Endothelial cell of umbilical vein (primary cell): ENCODE measurements around the gene OR9Q1. TPM values are rescaled to one million over a fixed set of nuclear protein-coding genes. Genes with fewer than 3 reads are reported as not detected.

ENCODE experiments used
- BruUV-seq: library from RNA; stranded (reverse); fragments of 400-500 nt; replicated peaks from 2 replicates; lab custom pipeline; 2021; lab: Mats Ljungman, UMichigan
- CTCF ChIA-PET: fragments of 300-600, 350-600 bp; sonication (Branson Sonifier 250); formaldehyde crosslinking; loops from one replicate; lab custom pipeline; 2021; ENCODE audit warnings: antibody characterized with exemption, inconsistent platforms; lab: Charles Lee
- POLR2A ChIA-PET: fragments of 300-600, 350-600 bp; sonication (Branson Sonifier 250); formaldehyde crosslinking; loops from one replicate; lab custom pipeline; 2021; ENCODE audit warnings: antibody characterized with exemption, inconsistent platforms; lab: Charles Lee
- DNase-seq: peaks from one replicate; pipeline ENCODE4 v3.0.0-alpha.2; 2011; ENCODE audit warnings: low read depth, low spot score
- FAIRE-seq: peaks from 2 replicates; lab custom pipeline; 2011; peaks lifted over from hg19 to GRCh38; lab: Jason Lieb, UNC
- H2AFZ ChIP-seq: 2 replicates; pipeline ENCODE4 v1.6.0; 2012; ENCODE audit warnings: low read depth, low read length, control low read depth, inconsistent platforms
- H3K27ac ChIP-seq: 2 replicates; pipeline ENCODE4 v1.5.1; 2011; ENCODE audit warnings: low read depth, mild to moderate bottlenecking, control low read depth, low read length, moderate library complexity; ENCODE audit not compliant: insufficient read depth
- H3K27me3 ChIP-seq, 2 experiments: 2 replicates each; pipeline versions ENCODE4 v1.6.0 to v1.6.1; 2011; ENCODE audit warnings: low read length in 2 of 2, mixed read lengths in 1 of 2; ENCODE audit not compliant: control insufficient read depth in 2 of 2, insufficient read depth in 2 of 2
- H3K36me3 ChIP-seq, 2 experiments: 2 replicates in 1 of 2; 3 replicates in 1 of 2; pipeline ENCODE4 v1.5.1; 2011; ENCODE audit warnings: low read length in 2 of 2, mild to moderate bottlenecking in 1 of 2, moderate library complexity in 1 of 2; ENCODE audit not compliant: control insufficient read depth in 2 of 2, insufficient read depth in 2 of 2; ENCODE audit errors: extremely low read depth in 1 of 2
- H3K4me1 ChIP-seq: 3 replicates; pipeline ENCODE4 v1.5.1; 2011; ENCODE audit warnings: mild to moderate bottlenecking, low read length; ENCODE audit not compliant: control insufficient read depth, insufficient read depth; ENCODE audit errors: extremely low read depth
- H3K4me2 ChIP-seq: 2 replicates; pipeline ENCODE4 v1.6.1; 2011; ENCODE audit warnings: low read length, control low read depth, mixed read lengths; ENCODE audit not compliant: insufficient read depth
- H3K4me3 ChIP-seq, 3 experiments: fragments of 200-600 bp in 1 of 3; sonication (generic), shearing (Covaris generic) in 1 of 3; replicated peaks in 1 of 3; 2 replicates each; pipeline ENCODE4 v1.5.1; 2011 to 2016; ENCODE audit warnings: control low read depth in 3 of 3, low read length in 3 of 3, mild to moderate bottlenecking in 2 of 3, inconsistent platforms in 1 of 3, low read depth in 1 of 3, moderate library complexity in 1 of 3; ENCODE audit not compliant: insufficient read depth in 1 of 3
- H3K79me2 ChIP-seq: 2 replicates; pipeline ENCODE4 v1.6.0; 2012; ENCODE audit warnings: low read length, inconsistent platforms; ENCODE audit not compliant: control insufficient read depth, insufficient read depth
- H3K9ac ChIP-seq: replicated peaks from 2 replicates; pipeline ENCODE3; 2011; ENCODE audit warnings: low read length, control low read depth; ENCODE audit not compliant: insufficient read depth; ENCODE audit errors: extremely low read depth
- H3K9me1 ChIP-seq: replicated peaks from 3 replicates; pipeline ENCODE4 v1.6.0; 2011; ENCODE audit warnings: mild to moderate bottlenecking, low read length; ENCODE audit not compliant: control insufficient read depth, insufficient read depth; ENCODE audit errors: extremely low read depth
- H3K9me3 ChIP-seq: replicated peaks from 2 replicates; pipeline ENCODE4 v1.5.1; 2012; ENCODE audit warnings: low read length, inconsistent platforms; ENCODE audit not compliant: control insufficient read depth, insufficient read depth
- H4K20me1 ChIP-seq: replicated peaks from 2 replicates; pipeline ENCODE3; 2011; ENCODE audit warnings: mild to moderate bottlenecking, low read length; ENCODE audit not compliant: control insufficient read depth, insufficient read depth; ENCODE audit errors: extremely low read depth
- EZH2 ChIP-seq: IDR thresholded peaks from 2 replicates; pipeline ENCODE4 v1.6.1; 2012; ENCODE audit warnings: borderline replicate concordance, low read depth, mild to moderate bottlenecking, moderate library complexity, low read length, inconsistent platforms; ENCODE audit not compliant: severe bottlenecking
- FOS ChIP-seq: IDR thresholded peaks from 2 replicates; pipeline ENCODE4 v1.6.1; 2011; ENCODE audit warnings: mild to moderate bottlenecking, low read length, moderate library complexity, borderline replicate concordance; ENCODE audit not compliant: insufficient read depth
- GATA2 ChIP-seq: IDR thresholded peaks from 2 replicates; pipeline ENCODE4 v1.7.0; 2011; ENCODE audit warnings: low read depth, mild to moderate bottlenecking, moderate library complexity, mixed read lengths, low read length; ENCODE audit not compliant: insufficient read length, insufficient read depth
- JUN ChIP-seq: IDR thresholded peaks from 2 replicates; pipeline ENCODE4 v1.6.1; 2011; ENCODE audit warnings: borderline replicate concordance, low read depth; ENCODE audit not compliant: insufficient read length, insufficient read depth
- MYC ChIP-seq: IDR thresholded peaks from one replicate; pipeline ENCODE4 v1.6.1; 2011; ENCODE audit warnings: mild to moderate bottlenecking, low read depth, low read length
- POLR2A ChIP-seq: IDR thresholded peaks from 2 replicates; pipeline ENCODE4 v1.6.1; 2012; ENCODE audit warnings: low read depth, mild to moderate bottlenecking, control low read depth, low read length
- POLR2AphosphoS5 ChIP-seq: IDR thresholded peaks from 2 replicates; pipeline ENCODE4 v1.6.1; 2012; ENCODE audit warnings: low read depth, mild to moderate bottlenecking, control low read depth, low read length, moderate library complexity; ENCODE audit not compliant: insufficient read depth
- dilution Hi-C: fragments of 300-500 bp; cut with MboI; formaldehyde crosslinking; loops from one replicate; pipeline ENCODE4 v1.15.0; 2019; ENCODE audit warnings: low sequenced_read_pairs; ENCODE audit not compliant: extremely low pct_ligation_motif_present
- intact Hi-C: fragments of 100-400 bp; cut with micrococcal nuclease; formaldehyde crosslinking; loops from one replicate; pipeline ENCODE4 v1.10.0; 2022
- polyA plus RNA-seq, 4 experiments: library from polyadenylated mRNA; depleted of rRNA in 3 of 4; stranded (reverse) in 3 of 4; unstranded in 1 of 4; fragments of >200 nt; gene quantifications; 2 replicates each; pipeline versions ENCODE4 v1.2.1 to v1.2.3, GENCODE V29; 2011 to 2012; ENCODE audit warnings: missing spikeins in 1 of 4
- total RNA-seq: library from RNA; stranded (reverse); gene quantifications from 2 replicates; pipeline ENCODE4 v1.2.3, GENCODE V29; 2021
- TF ChIP-seq, protein P1 (sequence below), 2 donors: IDR thresholded peaks; 1 replicate in 1 of 2; 2 replicates in 1 of 2; pipeline ENCODE4 v1.5.1; 2011; ENCODE audit warnings: low read length in 2 of 2, mild to moderate bottlenecking in 2 of 2, moderate library complexity in 2 of 2, control low read depth in 1 of 2, inconsistent platforms in 1 of 2, low read depth in 1 of 2; ENCODE audit not compliant: insufficient read depth in 1 of 2; ENCODE audit errors: extremely low read depth in 1 of 2
- TF ChIP-seq, protein P2 (sequence below): IDR thresholded peaks from 2 replicates; pipeline ENCODE4 v1.6.1; 2011; ENCODE audit not compliant: insufficient read depth, insufficient read length

The OR9Q1 gene
- total and polyA plus RNA-seq, 2 donors (not counting 3 experiments of a cell fraction or from before 2014, with no cell fraction given), result not detected

DNA sequence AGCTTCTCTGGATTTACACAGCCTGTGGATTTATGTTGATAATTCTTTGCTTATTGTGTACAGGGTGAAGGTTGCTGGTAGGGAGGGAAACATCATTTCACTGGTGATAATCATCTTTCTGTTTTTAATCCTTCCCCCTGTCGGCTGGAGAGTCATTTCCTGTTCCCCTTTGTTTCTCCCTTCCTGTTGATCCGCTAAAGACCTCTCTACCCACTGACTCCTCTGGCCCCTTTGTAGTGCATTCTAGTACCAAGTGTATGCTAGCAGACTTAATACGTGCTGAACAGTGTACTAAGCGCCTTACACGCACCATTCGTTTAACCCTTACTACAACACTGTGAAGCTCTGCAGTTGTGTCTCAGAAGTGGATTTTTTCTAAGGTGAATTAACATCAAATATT lies 19.0 kb upstream of the OR9Q1 start:
- H3K27ac ChIP-seq, result peak overlapping the region; percentile 99
- peaks cover 52% of the 10 kb centered on the region for H3K4me1 ChIP-seq
- H3K4me2 ChIP-seq, result peak overlapping the region; percentile 51
- H3K9ac ChIP-seq, result peak overlapping the region; percentile 83
- H3K27me3 ChIP-seq, result no peaks in the 10 kb centered on the region
- dilution Hi-C loops, result no loop called here
- no peaks in the 10 kb centered on the region for H3K79me2 ChIP-seq
- ChIA-PET POLR2A (no interaction called here), CTCF (interaction anchor here (0.8 to 2.8 kb wide), 6 partner anchors 20 to 509 kb away, joined by 3 to 9 read pairs (median 4); no protein-coding TSS in a partner anchor)
- intact Hi-C loops, result loop anchor here (1.0 to 10.0 kb wide), 10 partner anchors 55 to 580 kb away; partner anchors contain the start of genes CTNND1, SLC43A3, ZDHHC5 and ZFP91
- H4K20me1 ChIP-seq, result no peaks in the 10 kb centered on the region
- DNase-seq (peak; percentile 98), FAIRE-seq (peak; percentile 94)
- H3K9me3 ChIP-seq, result no peaks in the 10 kb centered on the region
- no peaks in the 10 kb centered on the region for H3K36me3 ChIP-seq
- no peaks in the 10 kb centered on the region for H3K9me1 ChIP-seq
- H3K4me3 ChIP-seq, result no peak overlapping the region
- peak; percentile 99 for TF ChIP-seq GATA2
- no peak for TF ChIP-seq MYC
- TF ChIP-seq EZH2, result no peak
- TF ChIP-seq, protein P1, sequence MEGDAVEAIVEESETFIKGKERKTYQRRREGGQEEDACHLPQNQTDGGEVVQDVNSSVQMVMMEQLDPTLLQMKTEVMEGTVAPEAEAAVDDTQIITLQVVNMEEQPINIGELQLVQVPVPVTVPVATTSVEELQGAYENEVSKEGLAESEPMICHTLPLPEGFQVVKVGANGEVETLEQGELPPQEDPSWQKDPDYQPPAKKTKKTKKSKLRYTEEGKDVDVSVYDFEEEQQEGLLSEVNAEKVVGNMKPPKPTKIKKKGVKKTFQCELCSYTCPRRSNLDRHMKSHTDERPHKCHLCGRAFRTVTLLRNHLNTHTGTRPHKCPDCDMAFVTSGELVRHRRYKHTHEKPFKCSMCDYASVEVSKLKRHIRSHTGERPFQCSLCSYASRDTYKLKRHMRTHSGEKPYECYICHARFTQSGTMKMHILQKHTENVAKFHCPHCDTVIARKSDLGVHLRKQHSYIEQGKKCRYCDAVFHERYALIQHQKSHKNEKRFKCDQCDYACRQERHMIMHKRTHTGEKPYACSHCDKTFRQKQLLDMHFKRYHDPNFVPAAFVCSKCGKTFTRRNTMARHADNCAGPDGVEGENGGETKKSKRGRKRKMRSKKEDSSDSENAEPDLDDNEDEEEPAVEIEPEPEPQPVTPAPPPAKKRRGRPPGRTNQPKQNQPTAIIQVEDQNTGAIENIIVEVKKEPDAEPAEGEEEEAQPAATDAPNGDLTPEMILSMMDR (IDR thresholded peaks at IDR 0.05; ENCODE audit: extremely low read depth in 1 of 2, insufficient read depth in 1 of 2, low read depth in 1 of 2, low read length in 2 of 2), result no peak
- TF ChIP-seq POLR2A, result peak; percentile 67
- TF ChIP-seq POLR2AphosphoS5, result peak; percentile 83
- TF ChIP-seq, protein P2, sequence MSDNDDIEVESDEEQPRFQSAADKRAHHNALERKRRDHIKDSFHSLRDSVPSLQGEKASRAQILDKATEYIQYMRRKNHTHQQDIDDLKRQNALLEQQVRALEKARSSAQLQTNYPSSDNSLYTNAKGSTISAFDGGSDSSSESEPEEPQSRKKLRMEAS, result no peak
- TF ChIP-seq JUN, result peak; percentile 96
- TF ChIP-seq FOS, result peak; percentile 94
- BruUV-seq, result no TSS peak
- no peak overlapping the region for H2AFZ ChIP-seq
